HepG2 (cell line): ENCODE measurements around the gene C16orf86. TPM values are rescaled to one million over a fixed set of nuclear protein-coding genes. Genes with fewer than 3 reads are reported as not detected.

ENCODE experiments used
- E2F5 ChIP-seq: sonication (generic); formaldehyde crosslinking; conservative IDR thresholded peaks from 2 replicates; pipeline ENCODE4 v1.4.0; 2020; ENCODE audit warnings: missing genetic modification reagents
- GATAD1 ChIP-seq: IDR thresholded peaks from 2 replicates; pipeline ENCODE4 v1.6.1; 2016; ENCODE audit warnings: missing genetic modification reagents, missing compliant biosample characterization
- KDM6A ChIP-seq: IDR thresholded peaks from 2 replicates; pipeline ENCODE4 v1.6.1; 2016; ENCODE audit warnings: low read depth
- NFIC ChIP-seq: IDR thresholded peaks from 2 replicates; pipeline ENCODE4 v1.6.1; 2012; ENCODE audit warnings: mild to moderate bottlenecking, low read length, inconsistent platforms
- RFX3 ChIP-seq: IDR thresholded peaks from 2 replicates; pipeline ENCODE4 v1.6.1; 2016; ENCODE audit warnings: missing biosample characterization, missing genetic modification reagents
- SIN3B ChIP-seq: fragments of 150-350 bp; IDR thresholded peaks from 2 replicates; pipeline ENCODE4 v1.6.1; 2014; ENCODE audit warnings: low read length
- SNAI1 ChIP-seq: sonication (generic); formaldehyde crosslinking; IDR thresholded peaks from 2 replicates; pipeline ENCODE4 v1.5.0; 2020; ENCODE audit warnings: mild to moderate bottlenecking, missing genetic modification reagents, borderline replicate concordance
- SP2 ChIP-seq: sonication (generic); formaldehyde crosslinking; IDR thresholded peaks from 2 replicates; pipeline ENCODE4 v1.5.1; 2020; ENCODE audit warnings: mild to moderate bottlenecking, missing genetic modification reagents
- ZBTB25 ChIP-seq: IDR thresholded peaks from 2 replicates; pipeline ENCODE4 v1.6.1; 2018; ENCODE audit warnings: missing genetic modification reagents
- ZFP91 ChIP-seq: sonication (generic); formaldehyde crosslinking; IDR thresholded peaks from 2 replicates; pipeline ENCODE4 v1.9.0; 2022; ENCODE audit warnings: missing genetic modification reagents, mild to moderate bottlenecking, borderline replicate concordance
- ZIK1 ChIP-seq: sonication (generic); formaldehyde crosslinking; IDR thresholded peaks from 2 replicates; pipeline ENCODE4 v1.5.0; 2020; ENCODE audit warnings: mild to moderate bottlenecking, low read depth, missing genetic modification reagents, borderline replicate concordance
- ZNF180 ChIP-seq: sonication (generic); formaldehyde crosslinking; IDR thresholded peaks from 2 replicates; pipeline ENCODE4 v1.4.0; 2020; ENCODE audit warnings: low read depth, missing genetic modification reagents, borderline replicate concordance
- ZNF407 ChIP-seq: sonication (generic); formaldehyde crosslinking; IDR thresholded peaks from one replicate; pipeline ENCODE4 v1.5.1; 2020; ENCODE audit warnings: mild to moderate bottlenecking, missing genetic modification reagents; ENCODE audit errors: not compliant biosample characterization
- ZNF574 ChIP-seq: sonication (generic); formaldehyde crosslinking; IDR thresholded peaks from 2 replicates; pipeline ENCODE4 v1.4.0; 2020; ENCODE audit warnings: missing genetic modification reagents
- ZNF775 ChIP-seq: sonication (generic); formaldehyde crosslinking; IDR thresholded peaks from 2 replicates; pipeline ENCODE4 v1.4.0; 2020; ENCODE audit warnings: missing genetic modification reagents, mild to moderate bottlenecking, moderate library complexity, borderline replicate concordance
- polyA plus RNA-seq, 8 experiments: library from polyadenylated mRNA; depleted of rRNA in 3 of 8; stranded (reverse) in 7 of 8; unstranded in 1 of 8; fragments of >200 nt; fragmentation: Illumina TruSeq in 4 of 8; extraction: Trizol in 4 of 8; gene quantifications; 2 replicates each; pipeline versions ENCODE4 v1.2.1 to v1.2.3, GENCODE V29; 2011 to 2016; ENCODE audit warnings: low read depth in 4 of 8, missing spikeins in 1 of 8, mixed read lengths in 1 of 8; ENCODE audit not compliant: insufficient read depth in 1 of 8
- total RNA-seq, 5 experiments: library from RNA; depleted of rRNA; stranded (reverse); fragments of >200 nt; fragmentation: Illumina TruSeq; extraction: Trizol; gene quantifications; 2 replicates each; pipeline ENCODE4 v1.2.3, GENCODE V29; 2016; ENCODE audit warnings: low read depth in 1 of 5

The C16orf86 gene
- total and polyA plus RNA-seq, 2 of the 13 experiments (the other 11 are each of a cell fraction or from before 2014, with no cell fraction given): 1.5 to 3.1 TPM

- TF ChIP-seq ZNF407 (CRISPR knock-in tag) (peak; percentile 0), KDM6A (no peak), SNAI1 (CRISPR knock-in tag) (0 out of 2 replicates have a peak, but pooled peaks have one; percentile 34), SP2 (CRISPR knock-in tag) (peak; percentile 47), E2F5 (CRISPR knock-in tag) (0 out of 2 replicates have a peak, but pooled peaks have one; percentile 20), ZFP91 (CRISPR knock-in tag) (peak; percentile 13; the same call in 1 of the 2 replicates), RFX3 (CRISPR knock-in tag) (peak; percentile 85), NFIC (no peak), ZIK1 (CRISPR knock-in tag) (peak; percentile 70; the same call in 1 of the 2 replicates), GATAD1 (CRISPR knock-in tag) (peak; percentile 87), ZNF775 (CRISPR knock-in tag) (no peak), ZBTB25 (CRISPR knock-in tag) (peak; percentile 14; the same call in 1 of the 2 replicates), SIN3B (0 out of 2 replicates have a peak, but pooled peaks have one; percentile 34), ZNF574 (CRISPR knock-in tag) (peak; percentile 32), ZNF180 (CRISPR knock-in tag) (no peak)
Observed at GRCh38 chr16:67660564-67661028, 6.0 kb upstream of the C16orf86 start, which contains the start of gene PARD6A (continued).
